Middle frontal gyrus (tissue), 1 donor: ENCODE results near the gene THAP7.
"Not testable (repeated sequence)": the region's sequence is repeated elsewhere in the genome, so short reads cannot be mapped to it uniquely, and the experiment has no call there.

Experiments used
- DNase-seq: peaks from one replicate; pipeline ENCODE4 v3.0.0-alpha.2; 2015; ENCODE audit warnings: low spot score; ENCODE audit errors: extremely low spot score

Gene THAP7

GRCh38 chr22:20979940-20980453, 21.9 kb downstream of the THAP7 start:
- DNase-seq: no peak

- DNase-seq: no peak
These were observed 22.6 kb downstream of the THAP7 start for GRCh38 chr22:20979243-20979809.

- DNase-seq: no peak
These were observed 23.5 kb downstream of the THAP7 start for GRCh38 chr22:20978419-20978818.

DNA sequence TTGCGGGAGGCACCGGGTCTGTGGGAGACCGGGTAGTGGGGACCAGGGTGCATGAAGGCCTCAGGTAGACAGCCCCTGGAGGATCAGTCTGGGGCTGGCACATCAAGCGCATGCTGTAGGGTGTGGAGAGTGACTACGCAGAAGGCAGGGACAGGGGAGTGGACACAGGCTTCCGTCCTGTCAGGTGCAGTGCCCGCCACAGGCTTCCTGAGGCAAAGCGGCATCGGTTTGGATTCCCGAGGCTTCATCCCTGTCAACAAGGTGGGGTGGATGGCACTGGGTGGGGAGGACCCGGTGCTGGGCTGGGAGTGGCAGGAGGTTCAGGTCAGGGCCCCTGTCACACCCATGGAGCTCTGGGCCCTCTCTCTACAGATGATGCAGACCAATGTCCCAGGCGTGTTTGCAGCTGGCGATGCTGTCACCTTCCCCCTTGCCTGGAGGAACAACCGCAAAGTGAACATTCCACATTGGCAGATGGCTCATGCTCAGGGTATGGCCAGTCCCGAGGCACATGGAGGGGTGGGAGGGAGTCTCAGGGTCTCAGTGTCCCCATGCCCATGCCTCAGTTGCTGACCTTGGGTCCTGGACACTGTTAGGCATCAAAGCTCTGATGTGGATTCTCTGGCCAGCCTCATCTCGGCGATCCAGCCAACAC, 24.3 kb downstream of the THAP7 start:
- DNase-seq: no peak

DNA sequence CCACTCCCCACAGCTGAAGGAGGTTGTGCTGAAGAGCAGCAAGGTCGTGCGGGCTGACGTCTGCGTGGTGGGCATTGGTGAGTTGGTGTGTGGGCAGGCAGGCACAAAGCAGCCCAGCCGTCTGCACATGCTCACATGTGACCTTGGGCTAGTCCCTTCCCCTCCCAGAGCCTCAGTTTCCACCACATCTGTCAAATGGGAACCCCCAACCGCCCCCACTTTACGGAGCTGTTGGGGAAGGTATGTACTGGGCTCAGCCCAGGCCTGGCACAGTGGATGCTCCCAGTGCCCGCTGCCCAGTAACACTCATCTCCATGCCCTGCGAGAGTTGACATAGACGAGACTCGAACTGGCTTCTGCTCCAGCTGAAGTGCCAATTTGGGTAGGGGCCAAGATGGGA, 24.9 kb downstream of the THAP7 start:
- DNase-seq: no peak

GRCh38 chr22:20976291-20976877, 25.5 kb downstream of the THAP7 start:
- no peak for DNase-seq

- no peak for DNase-seq
These were observed 26.2 kb downstream of the THAP7 start for GRCh38 chr22:20975541-20976290.

- no peak for DNase-seq
These were observed 27.5 kb downstream of the THAP7 start for GRCh38 chr22:20974336-20974955.

DNA sequence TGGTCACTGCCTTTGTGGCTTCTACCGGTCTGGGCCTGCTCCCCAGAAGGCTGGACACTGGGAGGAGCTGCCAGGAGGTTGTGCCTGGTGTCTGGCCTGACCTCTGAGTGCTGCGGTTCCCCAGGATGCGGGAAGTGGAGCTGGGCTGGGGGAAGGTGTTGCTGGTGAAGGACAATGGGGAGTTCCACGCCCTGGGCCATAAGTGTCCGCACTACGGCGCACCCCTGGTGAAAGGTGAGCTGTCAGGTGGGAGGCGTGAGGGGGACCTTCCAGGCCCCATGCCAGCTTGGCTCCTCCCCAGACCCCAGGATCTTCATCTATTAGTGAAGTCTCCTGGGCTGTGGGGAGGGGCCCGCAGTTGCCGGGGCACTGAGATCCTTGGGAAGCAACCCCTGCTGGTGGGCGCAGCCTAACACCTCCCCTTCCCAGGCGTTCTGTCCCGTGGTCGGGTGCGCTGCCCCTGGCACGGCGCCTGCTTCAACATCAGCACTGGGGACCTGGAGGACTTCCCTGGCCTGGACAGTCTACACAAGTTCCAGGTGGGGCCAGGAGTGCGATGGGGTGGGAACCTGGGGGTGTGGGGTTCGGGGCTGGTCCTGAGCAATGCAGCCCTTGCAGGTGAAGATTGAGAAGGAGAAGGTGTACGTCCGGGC, 28.2 kb downstream of the THAP7 start:
- no peak for DNase-seq

DNA sequence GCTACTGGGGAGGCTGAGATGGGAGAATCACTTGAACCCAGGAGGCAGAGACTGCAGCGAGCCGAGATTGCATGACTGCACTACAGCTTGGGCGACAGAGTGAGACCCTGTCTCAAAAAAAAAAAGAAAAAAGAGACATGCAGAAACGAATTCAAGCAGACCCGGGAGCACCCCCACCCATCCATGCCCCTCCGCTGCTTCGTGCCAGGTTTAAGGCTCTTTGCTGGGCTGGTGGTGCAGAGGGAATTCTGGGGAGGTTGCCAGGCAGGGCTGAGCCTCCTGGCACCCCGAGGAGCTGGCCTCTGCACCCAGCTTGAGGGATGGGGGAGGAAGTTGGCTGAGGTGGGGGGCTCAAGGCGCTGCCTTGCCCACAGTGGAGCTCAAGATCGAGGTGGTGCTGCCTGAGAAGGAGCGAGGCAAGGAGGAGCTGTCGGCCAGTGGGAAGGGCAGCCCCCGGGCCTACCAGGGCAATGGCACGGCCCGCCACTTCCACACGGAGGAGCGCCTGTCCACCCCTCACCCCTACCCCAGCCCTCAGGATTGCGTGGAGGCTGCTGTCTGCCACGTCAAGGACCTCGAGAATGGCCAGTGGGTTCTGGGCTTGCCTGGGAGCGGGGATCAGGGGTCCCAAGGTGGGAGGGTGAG, 28.9 kb downstream of the THAP7 start:
- no peak for DNase-seq

DNA sequence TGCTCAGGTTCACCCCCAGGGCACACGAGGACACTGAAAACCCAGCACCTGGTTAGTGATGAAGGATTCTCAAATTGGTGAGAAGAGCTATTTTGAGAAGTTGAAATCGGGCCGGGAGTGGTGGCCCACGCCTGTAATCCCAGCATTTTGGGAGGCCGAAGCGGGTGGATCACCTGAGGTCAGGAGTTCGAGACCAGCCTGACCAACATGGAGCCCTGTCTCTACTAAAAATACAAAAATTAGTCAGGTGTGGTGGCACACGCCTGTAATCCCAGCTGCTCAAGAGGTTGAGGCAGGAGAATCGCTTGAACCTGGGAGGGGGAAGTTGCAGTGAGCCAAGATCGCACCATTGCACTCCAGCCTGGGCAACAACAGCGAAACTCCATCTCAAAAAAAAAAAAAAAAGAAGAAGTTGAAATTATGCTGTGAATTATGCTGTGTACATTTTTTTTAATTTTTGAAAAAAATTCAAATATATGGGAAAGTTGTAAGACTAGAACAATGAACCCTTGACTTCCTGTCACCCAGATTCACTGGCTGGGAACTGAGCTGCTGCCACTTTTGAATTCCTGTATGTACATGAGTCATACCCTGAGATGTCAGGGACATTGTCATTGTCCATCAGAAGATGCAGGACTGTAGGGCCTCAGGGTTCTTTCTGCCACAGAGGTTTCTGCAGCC, 29.8 kb downstream of the THAP7 start:
- not testable (repeated sequence) for DNase-seq

DNA sequence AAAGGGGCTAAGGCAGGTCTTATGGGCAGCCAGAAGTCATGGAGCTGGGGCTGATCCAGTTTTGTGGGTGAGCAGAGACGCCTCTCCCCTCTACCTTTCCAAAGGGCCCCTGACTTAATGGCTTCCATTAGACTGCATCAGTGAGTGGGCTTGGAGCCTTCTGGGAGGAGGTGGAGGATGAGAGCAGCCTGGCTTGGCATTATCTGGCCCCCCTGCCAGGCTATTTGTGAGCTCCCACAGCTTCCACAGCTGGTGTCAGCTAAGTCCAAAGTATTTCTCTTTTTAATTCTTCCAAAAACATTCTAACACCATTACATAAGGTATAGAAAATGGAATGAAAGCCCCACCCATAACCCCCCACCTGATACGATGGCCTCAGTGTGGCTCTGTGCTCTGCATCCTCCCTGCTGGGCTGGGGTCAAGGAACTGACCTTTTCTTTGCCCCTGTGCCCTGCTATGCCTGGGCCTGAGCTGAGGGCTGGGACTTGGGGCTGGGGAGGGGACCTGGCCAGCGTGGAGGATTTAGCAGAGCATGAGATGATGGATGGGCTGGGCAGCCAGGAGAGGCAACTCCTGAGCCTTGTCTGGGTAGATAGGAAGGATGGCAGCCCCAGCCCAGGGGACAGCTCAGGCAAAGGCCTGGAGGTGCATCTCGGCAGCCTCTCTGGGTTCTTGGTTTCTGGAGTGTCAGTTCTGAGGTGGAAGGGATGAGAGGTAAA, 30.8 kb downstream of the THAP7 start:
- no peak for DNase-seq

- no peak for DNase-seq
These were observed 33.5 kb downstream of the THAP7 start for GRCh38 chr22:20968281-20968977.

- no peak for DNase-seq
These were observed 34.2 kb downstream of the THAP7 start for GRCh38 chr22:20967697-20968211.

DNA sequence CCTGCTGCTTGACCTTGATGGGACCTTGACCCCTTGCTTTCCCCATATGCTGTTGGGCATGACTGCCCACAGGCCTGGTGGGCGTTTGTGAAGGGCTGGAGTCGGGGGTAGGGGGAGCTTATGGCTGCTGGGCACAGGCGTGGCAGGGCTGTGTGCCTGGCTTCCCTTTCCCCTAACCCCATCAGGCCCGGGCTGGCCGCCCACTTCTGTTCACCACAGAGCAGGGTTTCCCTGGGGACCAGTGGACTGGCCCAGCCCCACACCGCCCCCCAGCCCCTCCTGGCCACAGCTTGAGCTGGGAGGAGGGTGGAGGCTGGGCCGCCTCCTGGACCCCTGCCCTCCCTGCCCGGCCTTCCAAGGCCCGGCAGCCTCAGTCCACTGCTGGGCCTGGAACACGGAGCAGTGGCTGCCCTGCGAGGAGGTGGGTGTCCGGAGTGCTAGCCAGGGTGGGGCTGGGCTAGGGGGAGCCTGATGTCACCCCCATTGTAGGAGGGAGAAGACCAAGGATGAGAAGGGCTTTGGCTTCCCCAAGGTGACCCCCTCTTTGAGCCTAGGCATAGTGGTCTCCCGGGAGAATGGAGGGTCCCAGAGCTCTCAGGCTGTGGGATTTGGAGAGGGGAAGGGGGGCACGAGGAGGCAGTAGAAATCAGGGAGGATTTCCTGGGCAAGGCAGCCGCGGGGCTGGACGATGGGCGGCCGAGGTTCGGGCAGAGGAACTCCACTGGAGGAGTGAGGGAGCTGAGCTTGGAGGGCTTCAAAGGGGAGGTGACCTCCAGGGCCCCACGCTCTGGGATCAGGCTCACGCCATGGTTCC, 34.8 kb downstream of the THAP7 start, which contains the start of gene AIFM3:
Gene AIFM3, plus strand, starts transcription at position 373 of the 814 bp plus-strand sequence. CDS start 690 bp downstream, outside the sequence.
- DNase-seq: no peak

DNA sequence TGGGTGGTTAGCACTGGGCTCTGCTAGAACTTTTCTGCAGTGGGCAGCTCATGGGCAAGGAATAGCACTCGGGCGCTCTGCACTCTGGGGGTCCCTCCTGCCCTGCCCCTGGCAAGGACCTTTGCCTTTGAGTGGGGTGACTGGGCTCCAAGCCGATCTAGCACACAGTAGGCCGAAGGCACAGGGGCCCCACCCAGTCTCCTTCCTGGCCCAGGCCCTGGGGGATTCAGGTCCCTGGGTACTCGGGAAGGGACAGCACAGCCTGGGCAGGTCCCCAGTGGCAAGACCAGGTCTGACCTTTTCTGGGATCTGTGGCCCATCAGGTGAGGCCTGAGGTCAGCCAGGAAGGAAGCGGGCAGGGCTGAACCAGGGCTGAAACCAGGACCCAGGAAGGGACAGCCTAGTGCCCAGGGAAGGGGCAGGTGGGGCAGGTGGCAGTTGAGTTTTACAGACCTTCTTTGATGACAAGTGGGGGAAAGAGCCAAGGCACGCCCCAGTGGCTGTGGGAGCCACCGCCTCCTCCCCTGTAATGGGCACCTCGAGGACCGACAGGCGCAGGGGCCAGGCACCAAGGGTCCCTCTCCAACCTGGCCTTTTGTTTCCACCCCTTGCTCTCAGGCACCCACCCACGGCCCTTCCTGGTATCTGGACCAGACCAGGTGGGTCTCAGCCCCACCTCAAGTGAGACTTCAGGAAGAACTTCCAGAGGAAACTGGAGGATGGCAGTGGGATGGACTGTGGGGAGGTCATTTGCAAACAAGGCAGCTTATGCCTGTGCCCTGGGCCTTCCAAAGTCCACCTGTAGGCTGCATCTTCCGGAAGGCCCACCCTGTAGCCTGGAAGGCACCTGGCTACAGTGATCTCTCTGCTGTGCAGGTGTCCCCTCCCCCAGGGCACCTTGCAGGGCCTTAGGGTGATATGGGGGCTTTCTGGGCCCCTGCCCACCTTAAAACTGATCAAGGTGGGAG, 35.7 kb downstream of the THAP7 start:
- no peak for DNase-seq
